NCI-H2107 (cell line): ENCODE data around the gene CEP104.

Source experiments
- DNase-seq: peaks from one replicate; lab custom pipeline; 2025; lab: John Stamatoyannopoulos, UW

The CEP104 gene

DNA sequence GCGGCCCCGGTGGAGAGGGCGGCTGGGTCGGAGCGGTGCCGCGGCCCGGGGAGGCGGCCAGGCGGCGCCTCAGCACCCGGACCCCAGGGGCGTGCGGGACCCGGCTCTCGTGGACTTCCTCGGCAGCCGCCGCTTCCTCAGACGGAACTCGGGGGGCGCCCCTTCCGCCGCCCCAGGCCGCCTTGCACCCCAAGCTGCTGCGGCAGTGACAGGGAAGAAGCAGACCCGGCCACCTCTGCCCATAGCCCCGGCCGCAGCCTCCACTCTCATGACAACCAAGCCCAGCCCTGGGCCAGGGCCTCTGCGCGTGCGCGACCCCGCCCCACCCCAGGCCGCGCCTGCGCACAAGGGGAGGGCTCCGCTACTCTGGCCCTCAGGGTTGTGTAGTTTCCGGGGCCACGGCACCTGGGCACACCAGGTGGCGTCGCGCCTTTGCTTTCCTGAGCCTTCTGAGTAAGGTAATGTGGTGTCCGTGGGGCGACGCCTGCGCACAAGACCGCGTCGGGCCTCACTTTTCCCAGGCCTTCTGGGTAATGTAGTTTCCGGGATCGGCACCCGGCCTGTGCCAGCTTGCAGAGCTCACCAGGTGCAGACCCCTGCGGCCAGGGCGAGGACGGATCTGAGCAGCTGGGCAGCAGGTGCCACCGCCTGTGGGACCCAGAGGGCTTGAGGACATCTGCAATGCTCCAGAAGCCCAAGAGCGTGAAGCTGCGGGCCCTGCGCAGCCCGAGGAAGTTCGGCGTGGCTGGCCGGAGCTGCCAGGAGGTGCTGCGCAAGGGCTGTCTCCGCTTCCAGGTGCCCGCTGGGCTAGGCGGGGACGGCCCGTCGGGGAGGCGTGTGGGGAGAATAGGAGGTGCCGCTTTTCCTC lies at the start of gene CEP104, which contains the start of gene DFFB:
CEP104 (minus strand) TSS at position 289 of the 868 bp plus-strand sequence. CDS start 4,804 bp downstream, outside the sequence.
DFFB (plus strand) TSS at position 554 of the 868 bp plus-strand sequence; CDS start at position 682, 128 bp downstream.
- peak; percentile 58 for DNase-seq

GRCh38 chr1:3906672-3907020 lies 49.6 kb upstream of the CEP104 start:
- DNase-seq: no peak

DNA sequence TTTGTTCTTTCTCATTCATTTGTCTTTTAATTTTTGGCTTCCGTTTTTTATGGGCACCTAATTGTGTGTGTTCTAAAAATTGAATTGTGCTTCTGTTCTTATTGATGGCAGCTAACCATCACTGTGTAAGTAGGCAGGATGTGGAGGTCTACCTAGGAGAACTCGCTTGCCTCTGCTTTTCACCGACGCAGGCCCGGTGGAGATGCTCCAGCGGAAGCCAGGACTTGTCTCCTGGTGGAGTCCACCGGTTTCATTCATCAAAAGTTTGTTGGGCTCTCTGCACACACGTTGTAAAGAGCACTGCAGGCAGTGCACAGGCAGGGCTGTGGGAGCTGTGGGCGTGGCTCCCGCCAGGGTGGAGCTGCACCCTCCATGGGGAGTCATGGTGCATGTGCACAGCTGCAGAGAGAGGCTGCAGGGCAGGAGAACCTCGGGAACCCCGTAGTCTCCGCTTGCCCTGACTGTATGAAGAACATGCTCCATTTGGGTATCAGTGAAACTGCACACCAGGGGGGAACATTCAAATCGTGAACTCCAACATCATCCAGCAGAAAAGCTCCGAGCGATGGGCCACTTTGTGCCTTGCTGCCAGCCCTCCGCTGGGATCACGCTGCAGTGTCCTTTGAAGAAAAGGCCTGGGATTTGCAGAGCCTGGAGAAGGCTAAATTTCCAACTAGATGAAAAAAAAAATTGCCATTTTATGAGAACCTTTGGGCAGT lies 49.1 kb upstream of the CEP104 start:
- DNase-seq: no peak

DNA sequence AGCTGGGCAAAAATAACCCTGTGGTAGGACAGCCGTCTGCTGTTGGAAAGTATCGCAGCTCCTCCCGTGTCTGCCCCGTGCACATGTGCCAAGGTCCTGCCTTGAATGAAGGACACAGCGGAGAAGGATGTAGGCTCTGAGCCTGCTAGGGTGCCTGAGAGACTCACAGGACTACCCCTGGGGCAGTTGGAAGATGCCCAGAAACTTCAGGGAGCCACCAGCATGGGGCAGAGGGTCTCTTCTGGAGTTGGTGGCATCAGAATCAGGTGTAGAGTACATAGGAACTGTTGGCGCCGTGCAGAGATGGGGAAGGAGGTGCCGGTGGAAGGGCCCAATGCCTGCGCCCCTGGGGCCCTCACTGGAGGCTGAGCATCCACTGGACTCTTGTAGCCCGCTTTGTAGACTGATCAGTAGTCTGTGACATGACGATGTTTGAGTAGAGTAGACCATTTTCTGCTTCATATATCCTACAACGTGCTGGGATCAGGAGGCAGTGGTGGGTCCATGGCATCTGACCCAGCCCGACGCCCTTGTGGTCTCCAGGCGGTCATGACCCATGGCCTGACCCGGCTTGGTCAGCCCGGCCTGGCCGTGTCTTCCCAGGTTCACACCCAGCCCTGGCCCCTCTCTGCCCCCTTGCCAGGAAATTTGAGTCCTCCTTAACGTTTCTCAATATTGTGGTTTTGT lies 48.4 kb upstream of the CEP104 start:
- DNase-seq: no peak

DNA sequence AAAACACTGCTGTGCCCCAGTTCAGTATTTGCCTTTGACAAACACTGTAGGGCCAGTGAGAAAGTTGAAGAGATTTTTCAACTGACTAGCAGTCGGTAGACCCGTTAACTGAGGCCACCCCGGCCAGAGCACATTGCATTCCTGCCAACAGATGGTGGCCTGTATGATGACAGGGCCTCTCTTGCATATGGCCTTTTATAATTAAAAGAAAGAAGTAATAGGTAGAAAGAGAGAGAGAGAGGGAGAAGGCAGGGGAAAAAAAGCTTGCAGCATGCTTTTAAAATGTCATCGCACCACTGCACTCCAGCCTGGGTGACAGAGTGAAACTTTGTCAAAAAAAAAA lies 47.8 kb upstream of the CEP104 start:
- no peak for DNase-seq

- DNase-seq: no peak
Measured at GRCh38 chr1:3904006-3904842, 47.2 kb upstream of the CEP104 start.

GRCh38 chr1:3903141-3904005 lies 46.4 kb upstream of the CEP104 start:
- no peak for DNase-seq

- no peak for DNase-seq
Measured at GRCh38 chr1:3902571-3903091, 45.6 kb upstream of the CEP104 start.

DNA sequence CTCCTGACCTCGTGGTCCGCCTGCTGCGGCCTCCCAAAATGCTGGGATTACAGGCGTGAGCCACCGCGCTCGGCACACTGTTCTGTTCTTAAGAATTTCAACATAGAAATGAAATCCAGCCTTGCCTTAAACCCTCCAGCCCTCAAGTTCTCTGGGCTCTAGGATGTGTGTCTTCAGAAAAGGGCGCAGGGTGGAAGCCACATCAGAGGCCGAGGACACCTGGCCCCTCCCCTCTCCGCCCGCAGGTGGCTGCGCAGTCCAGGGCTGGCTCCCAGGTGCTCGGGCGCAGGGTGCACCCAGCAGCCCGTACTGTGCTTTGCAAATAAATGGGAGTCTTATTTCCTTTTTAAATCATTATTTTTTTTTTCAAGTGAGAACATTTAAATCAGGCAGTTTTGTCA lies 45.1 kb upstream of the CEP104 start:
- no peak for DNase-seq

- DNase-seq: no peak
Measured at GRCh38 chr1:3900969-3901529, 44.0 kb upstream of the CEP104 start.

- peak; percentile 70 for DNase-seq
Measured at GRCh38 chr1:3900150-3900968, 43.3 kb upstream of the CEP104 start, which contains the start of gene C1orf174. Gene C1orf174, minus strand, starts transcription at chr1:3900272. Its CDS starts 86 bp downstream, at chr1:3900186.

GRCh38 chr1:3899754-3900149 lies 42.7 kb upstream of the CEP104 start:
- no peak for DNase-seq

- no peak for DNase-seq
Measured at GRCh38 chr1:3898994-3899753, 42.2 kb upstream of the CEP104 start.

GRCh38 chr1:3898475-3898735 lies 41.4 kb upstream of the CEP104 start:
- DNase-seq: no peak

GRCh38 chr1:3896396-3897000 lies 39.5 kb upstream of the CEP104 start:
- DNase-seq: no peak

DNA sequence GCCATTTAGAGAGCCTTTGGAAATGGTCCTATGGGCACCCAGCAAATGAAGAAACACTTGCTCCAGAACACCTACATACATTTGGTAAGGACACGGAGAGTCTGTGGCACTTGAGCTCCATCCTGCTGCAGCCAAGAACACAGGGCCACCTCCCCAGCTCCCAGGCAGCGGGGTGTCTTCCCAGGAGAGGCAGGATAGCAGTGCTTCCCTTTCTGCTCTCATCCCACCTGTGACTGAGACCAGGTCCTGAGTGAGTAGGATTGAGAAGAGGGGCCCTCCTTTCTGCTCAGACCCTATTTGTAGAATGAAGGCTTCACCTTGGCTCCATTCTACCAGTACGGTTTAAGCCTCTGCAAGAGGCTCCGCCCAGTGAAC lies 38.9 kb upstream of the CEP104 start:
- DNase-seq: no peak

GRCh38 chr1:3895279-3895950 lies 38.4 kb upstream of the CEP104 start:
- DNase-seq: no peak
